HEK293 (cell line): ENCODE results near the gene ZNF749.

Experiments
- GLIS1 ChIP-seq: fragments of 450-650 bp; formaldehyde crosslinking; IDR thresholded peaks from 2 replicates; pipeline ENCODE4 v1.5.1; 2016; ENCODE audit warnings: missing biosample characterization, missing genetic modification characterization
- HOXC10 ChIP-seq: sonication (generic); formaldehyde crosslinking; IDR thresholded peaks from 2 replicates; pipeline ENCODE4 v1.8.1; 2023; ENCODE audit warnings: mild to moderate bottlenecking, missing genetic modification reagents
- KLF7 ChIP-seq: fragments of 450-650 bp; formaldehyde crosslinking; IDR thresholded peaks from 2 replicates; pipeline ENCODE4 v1.5.1; 2016; ENCODE audit warnings: missing biosample characterization, missing genetic modification characterization, borderline replicate concordance
- SP2 ChIP-seq: fragments of 450-650 bp; formaldehyde crosslinking; IDR thresholded peaks from 2 replicates; pipeline ENCODE4 v1.5.1; 2016; ENCODE audit warnings: missing biosample characterization, missing genetic modification characterization
- TCF7L2 ChIP-seq: IDR thresholded peaks from 2 replicates; pipeline ENCODE4 v1.6.1; 2011; ENCODE audit warnings: low read depth, mild to moderate bottlenecking, inconsistent platforms, low read length, moderate library complexity, borderline replicate concordance
- WT1 ChIP-seq: fragments of 450-650 bp; formaldehyde crosslinking; IDR thresholded peaks from 2 replicates; pipeline ENCODE4 v1.5.1; 2016; ENCODE audit warnings: missing biosample characterization, missing genetic modification characterization
- YY2 ChIP-seq: fragments of 450-650 bp; formaldehyde crosslinking; IDR thresholded peaks from 2 replicates; pipeline ENCODE4 v1.5.1; 2016; ENCODE audit warnings: missing biosample characterization, missing genetic modification characterization
- ZBTB1 ChIP-seq: fragments of 450-650 bp; formaldehyde crosslinking; IDR thresholded peaks from 2 replicates; pipeline ENCODE4 v1.5.1; 2016; ENCODE audit warnings: missing biosample characterization, missing genetic modification characterization
- ZBTB48 ChIP-seq: fragments of 450-650 bp; formaldehyde crosslinking; IDR thresholded peaks from 2 replicates; pipeline ENCODE4 v1.5.1; 2016; ENCODE audit warnings: missing biosample characterization, missing genetic modification characterization
- ZIC2 ChIP-seq: fragments of 450-650 bp; formaldehyde crosslinking; IDR thresholded peaks from 2 replicates; pipeline ENCODE4 v1.5.1; 2016; ENCODE audit warnings: missing biosample characterization, missing genetic modification characterization
- ZNF184 ChIP-seq: fragments of 450-650 bp; IDR thresholded peaks from 2 replicates; pipeline ENCODE4 v1.5.1; 2018; ENCODE audit warnings: missing biosample characterization, mild to moderate bottlenecking, missing genetic modification characterization
- ZNF214 ChIP-seq: fragments of 450-650 bp; formaldehyde crosslinking; IDR thresholded peaks from 2 replicates; pipeline ENCODE4 v1.5.1; 2017; ENCODE audit warnings: missing biosample characterization, mild to moderate bottlenecking, missing genetic modification characterization, borderline replicate concordance
- ZNF335 ChIP-seq: fragments of 450-650 bp; formaldehyde crosslinking; conservative IDR thresholded peaks from 2 replicates; pipeline ENCODE4 v1.5.1; 2016; ENCODE audit warnings: missing biosample characterization, missing genetic modification characterization
- ZNF341 ChIP-seq: fragments of 450-650 bp; formaldehyde crosslinking; IDR thresholded peaks from 2 replicates; pipeline ENCODE4; 2016; ENCODE audit warnings: low read depth, missing biosample characterization, missing genetic modification characterization
- ZNF366 ChIP-seq: fragments of 450-650 bp; formaldehyde crosslinking; conservative IDR thresholded peaks from 2 replicates; pipeline ENCODE4 v1.5.1; 2016; ENCODE audit warnings: missing biosample characterization, missing genetic modification characterization
- ZNF501 ChIP-seq: fragments of 450-650 bp; formaldehyde crosslinking; IDR thresholded peaks from 2 replicates; pipeline ENCODE4 v1.5.1; 2016; ENCODE audit warnings: missing biosample characterization, missing genetic modification characterization
- ZNF558 ChIP-seq: fragments of 450-650 bp; formaldehyde crosslinking; IDR thresholded peaks from 2 replicates; pipeline ENCODE4 v1.5.1; 2016; ENCODE audit warnings: missing biosample characterization, missing genetic modification characterization
- ZNF596 ChIP-seq: fragments of 450-650 bp; IDR thresholded peaks from 2 replicates; pipeline ENCODE4 v1.5.0; 2018; ENCODE audit warnings: missing biosample characterization, mild to moderate bottlenecking, missing genetic modification characterization, moderate library complexity
- ZNF610 ChIP-seq: fragments of 450-650 bp; formaldehyde crosslinking; IDR thresholded peaks from 2 replicates; pipeline ENCODE4 v1.5.1; 2016; ENCODE audit warnings: missing biosample characterization, missing genetic modification characterization, borderline replicate concordance
- ZNF664 ChIP-seq: fragments of 450-650 bp; formaldehyde crosslinking; IDR thresholded peaks from 2 replicates; pipeline ENCODE4 v1.5.1; 2016; ENCODE audit warnings: missing biosample characterization, missing genetic modification characterization
- ZNF704 ChIP-seq: fragments of 450-650 bp; formaldehyde crosslinking; IDR thresholded peaks from 2 replicates; pipeline ENCODE4 v1.5.1; 2016; ENCODE audit warnings: missing biosample characterization, missing genetic modification characterization
- ZNF777 ChIP-seq: fragments of 450-650 bp; formaldehyde crosslinking; IDR thresholded peaks from 2 replicates; pipeline ENCODE4 v1.5.1; 2017; ENCODE audit warnings: missing biosample characterization, missing genetic modification characterization, borderline replicate concordance
- TF ChIP-seq, protein P1 (sequence below): fragments of 450-650 bp; formaldehyde crosslinking; IDR thresholded peaks from 2 replicates; pipeline ENCODE4 v1.5.1; 2016; ENCODE audit warnings: missing biosample characterization, missing genetic modification characterization
- TF ChIP-seq, protein P2 (sequence below): fragments of 450-650 bp; formaldehyde crosslinking; IDR thresholded peaks from 2 replicates; pipeline ENCODE4 v1.5.1; 2016; ENCODE audit warnings: missing biosample characterization, missing genetic modification characterization, borderline replicate concordance
- TF ChIP-seq, protein P3 (sequence below): fragments of 450-650 bp; formaldehyde crosslinking; optimal IDR thresholded peaks from 2 replicates; pipeline ENCODE3; 2016; ENCODE audit warnings: missing biosample characterization, mild to moderate bottlenecking, missing genetic modification characterization
- TF ChIP-seq, protein P4 (sequence below): fragments of 450-650 bp; formaldehyde crosslinking; IDR thresholded peaks from 2 replicates; pipeline ENCODE4 v1.5.1; 2016; ENCODE audit warnings: missing biosample characterization, missing genetic modification characterization
- TF ChIP-seq, protein P5 (sequence below): sonication (generic); formaldehyde crosslinking; IDR thresholded peaks from 2 replicates; pipeline ENCODE4 v1.8.1; 2022; ENCODE audit warnings: mild to moderate bottlenecking, moderate library complexity, missing genetic modification reagents
- TF ChIP-seq, protein P6 (sequence below): fragments of 450-650 bp; formaldehyde crosslinking; IDR thresholded peaks from 2 replicates; pipeline ENCODE4 v1.5.1; 2016; ENCODE audit warnings: missing biosample characterization, missing genetic modification characterization

ZNF749 gene

DNA sequence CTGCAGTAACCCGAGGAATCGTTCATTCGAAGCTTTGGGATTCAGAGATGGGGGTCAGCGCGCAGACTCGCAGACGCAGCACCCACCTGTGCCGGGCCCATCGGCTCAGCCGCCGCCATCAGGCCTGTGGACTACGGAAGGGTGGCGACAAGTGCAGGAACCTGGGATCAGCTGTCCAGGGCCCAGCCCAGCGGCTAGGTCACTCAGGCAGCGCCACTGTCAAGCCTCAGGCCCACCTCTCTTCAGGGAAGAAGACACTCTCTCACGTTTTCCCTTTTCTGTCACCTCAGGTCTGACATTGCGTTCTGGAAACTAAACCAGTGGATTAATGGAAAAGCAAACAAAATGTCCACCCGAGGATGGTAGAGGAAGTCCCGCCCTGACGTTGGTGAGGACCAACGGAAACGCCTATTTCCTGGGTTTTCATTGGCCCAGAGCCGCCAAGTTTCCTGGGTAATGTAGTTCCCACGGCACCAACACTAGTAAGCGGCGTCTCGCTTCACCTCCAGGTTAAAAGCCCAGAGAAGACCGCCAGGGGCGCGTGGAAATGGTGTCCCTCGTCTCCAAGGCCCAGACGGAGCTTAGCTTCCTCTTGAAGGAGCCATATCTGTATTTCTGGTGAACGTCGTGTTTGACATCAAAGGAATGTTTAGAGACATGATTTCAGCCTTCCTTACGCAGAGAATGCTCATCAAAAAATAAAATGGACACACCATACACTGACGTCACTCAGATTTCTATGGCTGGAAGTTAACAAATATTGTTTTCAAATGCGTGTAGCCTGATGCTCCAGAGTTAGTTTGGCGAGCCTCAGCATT, 42.3 kb downstream of the ZNF749 start, which contains the start of gene ZNF772 (continued):
- TF ChIP-seq, protein P1, sequence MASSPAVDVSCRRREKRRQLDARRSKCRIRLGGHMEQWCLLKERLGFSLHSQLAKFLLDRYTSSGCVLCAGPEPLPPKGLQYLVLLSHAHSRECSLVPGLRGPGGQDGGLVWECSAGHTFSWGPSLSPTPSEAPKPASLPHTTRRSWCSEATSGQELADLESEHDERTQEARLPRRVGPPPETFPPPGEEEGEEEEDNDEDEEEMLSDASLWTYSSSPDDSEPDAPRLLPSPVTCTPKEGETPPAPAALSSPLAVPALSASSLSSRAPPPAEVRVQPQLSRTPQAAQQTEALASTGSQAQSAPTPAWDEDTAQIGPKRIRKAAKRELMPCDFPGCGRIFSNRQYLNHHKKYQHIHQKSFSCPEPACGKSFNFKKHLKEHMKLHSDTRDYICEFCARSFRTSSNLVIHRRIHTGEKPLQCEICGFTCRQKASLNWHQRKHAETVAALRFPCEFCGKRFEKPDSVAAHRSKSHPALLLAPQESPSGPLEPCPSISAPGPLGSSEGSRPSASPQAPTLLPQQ, result peak; percentile 81
- TF ChIP-seq ZNF664 (tag by site-specific recombination), result no peak
- TF ChIP-seq, protein P2, sequence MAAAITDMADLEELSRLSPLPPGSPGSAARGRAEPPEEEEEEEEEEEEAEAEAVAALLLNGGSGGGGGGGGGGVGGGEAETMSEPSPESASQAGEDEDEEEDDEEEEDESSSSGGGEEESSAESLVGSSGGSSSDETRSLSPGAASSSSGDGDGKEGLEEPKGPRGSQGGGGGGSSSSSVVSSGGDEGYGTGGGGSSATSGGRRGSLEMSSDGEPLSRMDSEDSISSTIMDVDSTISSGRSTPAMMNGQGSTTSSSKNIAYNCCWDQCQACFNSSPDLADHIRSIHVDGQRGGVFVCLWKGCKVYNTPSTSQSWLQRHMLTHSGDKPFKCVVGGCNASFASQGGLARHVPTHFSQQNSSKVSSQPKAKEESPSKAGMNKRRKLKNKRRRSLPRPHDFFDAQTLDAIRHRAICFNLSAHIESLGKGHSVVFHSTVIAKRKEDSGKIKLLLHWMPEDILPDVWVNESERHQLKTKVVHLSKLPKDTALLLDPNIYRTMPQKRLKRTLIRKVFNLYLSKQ (tag by site-specific recombination), result no peak
- no peak for TF ChIP-seq ZNF596 (tag by site-specific recombination)
- no peak for TF ChIP-seq ZNF501 (tag by site-specific recombination)
- 0 out of 2 replicates have a peak, but pooled peaks have one; percentile 37 for TF ChIP-seq ZNF777 (tag by site-specific recombination)
- TF ChIP-seq, protein P3, sequence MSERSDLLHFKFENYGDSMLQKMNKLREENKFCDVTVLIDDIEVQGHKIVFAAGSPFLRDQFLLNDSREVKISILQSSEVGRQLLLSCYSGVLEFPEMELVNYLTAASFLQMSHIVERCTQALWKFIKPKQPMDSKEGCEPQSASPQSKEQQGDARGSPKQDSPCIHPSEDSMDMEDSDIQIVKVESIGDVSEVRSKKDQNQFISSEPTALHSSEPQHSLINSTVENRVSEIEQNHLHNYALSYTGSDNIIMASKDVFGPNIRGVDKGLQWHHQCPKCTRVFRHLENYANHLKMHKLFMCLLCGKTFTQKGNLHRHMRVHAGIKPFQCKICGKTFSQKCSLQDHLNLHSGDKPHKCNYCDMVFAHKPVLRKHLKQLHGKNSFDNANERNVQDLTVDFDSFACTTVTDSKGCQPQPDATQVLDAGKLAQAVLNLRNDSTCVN (tag by site-specific recombination), result peak; percentile 15
- TF ChIP-seq YY2 (tag by site-specific recombination), result peak; percentile 73
- TF ChIP-seq ZNF558 (tag by site-specific recombination), result no peak
- no peak for TF ChIP-seq KLF7 (tag by site-specific recombination)
- no peak for TF ChIP-seq ZNF214 (tag by site-specific recombination)
- peak; percentile 93 for TF ChIP-seq ZNF335
- no peak for TF ChIP-seq ZNF366 (tag by site-specific recombination)
- no peak for TF ChIP-seq ZNF184 (tag by site-specific recombination)
- TF ChIP-seq, protein P4, sequence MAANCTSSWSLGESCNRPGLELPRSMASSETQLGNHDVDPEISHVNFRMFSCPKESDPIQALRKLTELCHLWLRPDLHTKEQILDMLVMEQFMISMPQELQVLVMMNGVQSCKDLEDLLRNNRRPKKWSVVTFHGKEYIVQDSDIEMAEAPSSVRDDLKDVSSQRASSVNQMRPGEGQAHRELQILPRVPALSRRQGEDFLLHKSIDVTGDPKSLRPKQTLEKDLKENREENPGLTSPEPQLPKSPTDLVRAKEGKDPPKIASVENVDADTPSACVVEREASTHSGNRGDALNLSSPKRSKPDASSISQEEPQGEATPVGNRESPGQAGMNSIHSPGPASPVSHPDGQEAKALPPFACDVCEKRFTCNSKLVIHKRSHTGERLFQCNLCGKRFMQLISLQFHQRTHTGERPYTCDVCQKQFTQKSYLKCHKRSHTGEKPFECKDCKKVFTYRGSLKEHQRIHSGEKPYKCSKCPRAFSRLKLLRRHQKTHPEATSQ (tag by site-specific recombination), result no peak
- no peak for TF ChIP-seq ZBTB48 (tag by site-specific recombination)
- no peak for TF ChIP-seq ZNF341 (tag by site-specific recombination)
- TF ChIP-seq, protein P5, sequence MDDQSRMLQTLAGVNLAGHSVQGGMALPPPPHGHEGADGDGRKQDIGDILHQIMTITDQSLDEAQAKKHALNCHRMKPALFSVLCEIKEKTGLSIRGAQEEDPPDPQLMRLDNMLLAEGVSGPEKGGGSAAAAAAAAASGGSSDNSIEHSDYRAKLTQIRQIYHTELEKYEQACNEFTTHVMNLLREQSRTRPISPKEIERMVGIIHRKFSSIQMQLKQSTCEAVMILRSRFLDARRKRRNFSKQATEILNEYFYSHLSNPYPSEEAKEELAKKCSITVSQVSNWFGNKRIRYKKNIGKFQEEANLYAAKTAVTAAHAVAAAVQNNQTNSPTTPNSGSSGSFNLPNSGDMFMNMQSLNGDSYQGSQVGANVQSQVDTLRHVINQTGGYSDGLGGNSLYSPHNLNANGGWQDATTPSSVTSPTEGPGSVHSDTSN (CRISPR knock-in tag), result peak; percentile 30; the same call in 1 of the 2 replicates
- TF ChIP-seq ZNF610, result 0 out of 2 replicates have a peak, but pooled peaks have one; percentile 38
- peak; percentile 95; the same call in 1 of the 2 replicates for TF ChIP-seq HOXC10
- TF ChIP-seq WT1 (tag by site-specific recombination), result no peak
- no peak for TF ChIP-seq ZBTB1 (tag by site-specific recombination)
- 0 out of 2 replicates have a peak, but pooled peaks have one; percentile 19 for TF ChIP-seq GLIS1 (tag by site-specific recombination)
- TF ChIP-seq SP2 (tag by site-specific recombination), result peak; percentile 86
- TF ChIP-seq, protein P6, sequence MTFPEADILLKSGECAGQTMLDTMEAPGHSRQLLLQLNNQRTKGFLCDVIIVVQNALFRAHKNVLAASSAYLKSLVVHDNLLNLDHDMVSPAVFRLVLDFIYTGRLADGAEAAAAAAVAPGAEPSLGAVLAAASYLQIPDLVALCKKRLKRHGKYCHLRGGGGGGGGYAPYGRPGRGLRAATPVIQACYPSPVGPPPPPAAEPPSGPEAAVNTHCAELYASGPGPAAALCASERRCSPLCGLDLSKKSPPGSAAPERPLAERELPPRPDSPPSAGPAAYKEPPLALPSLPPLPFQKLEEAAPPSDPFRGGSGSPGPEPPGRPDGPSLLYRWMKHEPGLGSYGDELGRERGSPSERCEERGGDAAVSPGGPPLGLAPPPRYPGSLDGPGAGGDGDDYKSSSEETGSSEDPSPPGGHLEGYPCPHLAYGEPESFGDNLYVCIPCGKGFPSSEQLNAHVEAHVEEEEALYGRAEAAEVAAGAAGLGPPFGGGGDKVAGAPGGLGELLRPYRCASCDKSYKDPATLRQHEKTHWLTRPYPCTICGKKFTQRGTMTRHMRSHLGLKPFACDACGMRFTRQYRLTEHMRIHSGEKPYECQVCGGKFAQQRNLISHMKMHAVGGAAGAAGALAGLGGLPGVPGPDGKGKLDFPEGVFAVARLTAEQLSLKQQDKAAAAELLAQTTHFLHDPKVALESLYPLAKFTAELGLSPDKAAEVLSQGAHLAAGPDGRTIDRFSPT (tag by site-specific recombination), result peak; percentile 74; the same call in 1 of the 2 replicates
- TF ChIP-seq ZIC2 (tag by site-specific recombination), result no peak
- TF ChIP-seq TCF7L2, result no peak
- TF ChIP-seq ZNF704 (tag by site-specific recombination), result no peak
